IPS DF 6.9 (cell line): ENCODE measurements around the gene RAB11FIP3.
"Not testable (repeated sequence)": the region's sequence is repeated elsewhere in the genome, so short reads cannot be mapped to it uniquely, and the experiment has no call there.

ENCODE experiments used
- DNase-seq: peaks from one replicate; pipeline ENCODE4 v3.0.0-alpha.2; 2013; ENCODE audit warnings: low read depth, low spot score
- H3K27ac ChIP-seq: one replicate; pipeline ENCODE4 v1.5.1; 2013; ENCODE audit warnings: low read length, control low read depth
- H3K27me3 ChIP-seq: 2 replicates; pipeline ENCODE4 v1.6.1; 2013; ENCODE audit warnings: mild to moderate bottlenecking, low read length; ENCODE audit not compliant: control insufficient read depth, insufficient read depth
- H3K36me3 ChIP-seq: 2 replicates; pipeline ENCODE4 v1.6.1; 2013; ENCODE audit warnings: low read length; ENCODE audit not compliant: control insufficient read depth, insufficient read depth
- H3K4me1 ChIP-seq: 2 replicates; pipeline ENCODE4 v1.6.1; 2013; ENCODE audit warnings: low read length; ENCODE audit not compliant: control insufficient read depth, insufficient read depth
- H3K4me3 ChIP-seq: 2 replicates; pipeline ENCODE4 v1.5.1; 2013; ENCODE audit warnings: mild to moderate bottlenecking, low read length
- H3K9me3 ChIP-seq: 2 replicates; pipeline ENCODE4 v1.6.1; 2013; ENCODE audit warnings: low read length, inconsistent platforms; ENCODE audit not compliant: control insufficient read depth, insufficient read depth
- WGBS: extraction: QIAGEN DNeasy Blood & Tissue Kit; methylation state at CpG from one replicate; pipeline ENCODE4 v1.1.7; 2013; ENCODE audit warnings: mixed read lengths, missing lambda C conversion rate; ENCODE audit not compliant: insufficient read length, insufficient coverage; 5-methylcytosine and 5-hydroxymethylcytosine counted together

The RAB11FIP3 gene

DNA sequence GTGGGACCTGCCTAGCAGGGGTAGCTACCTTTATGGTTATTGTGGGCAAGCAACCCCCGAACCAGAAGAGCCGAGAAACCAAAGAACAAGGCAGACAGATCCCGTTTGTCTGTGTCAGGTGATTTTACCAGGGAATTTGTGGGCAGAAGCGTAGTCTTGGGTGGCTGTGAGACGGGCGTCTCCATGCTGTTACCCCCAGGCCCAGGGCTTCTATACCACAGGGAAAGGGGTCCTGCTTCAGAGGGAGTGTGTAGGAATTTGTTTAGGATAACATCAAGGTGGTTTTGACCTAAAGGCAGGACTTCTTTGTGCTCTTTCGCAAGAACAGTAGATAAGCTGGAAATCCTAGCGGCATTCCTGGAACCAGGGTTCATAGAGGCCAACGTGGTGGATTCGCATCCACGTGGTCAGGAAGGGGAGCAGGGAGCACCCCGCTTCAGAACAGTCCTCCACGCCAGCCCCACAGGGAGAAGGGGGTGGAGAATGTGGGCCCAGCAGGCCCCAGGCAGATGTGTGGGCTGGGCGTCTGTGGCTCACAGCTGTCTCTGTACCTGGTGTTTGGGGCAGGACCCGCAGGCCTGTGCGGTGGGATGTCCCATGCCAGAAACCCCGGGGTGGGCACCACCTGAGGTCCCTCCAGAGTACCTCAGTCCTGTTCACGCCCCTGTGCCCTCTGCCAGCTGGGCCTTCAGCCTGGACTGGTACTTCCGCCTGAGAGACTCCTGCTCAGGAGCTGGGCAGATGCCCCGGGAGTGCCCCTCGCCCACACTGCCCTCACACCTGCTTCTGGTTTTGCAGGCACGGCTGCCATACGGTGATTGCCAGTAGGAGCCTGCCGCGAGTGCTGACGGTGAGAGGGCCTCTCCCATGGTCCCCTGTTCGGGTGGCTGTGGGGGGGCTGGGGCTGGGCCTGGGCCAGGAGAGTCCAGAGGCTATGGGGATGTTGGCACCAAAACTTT is 19.6 kb upstream of the RAB11FIP3 start:
- Histone ChIP-seq H3K27me3 (no peaks in the 10 kb centered on the region), H3K36me3 (0 out of 2 replicates have a peak, but pooled peaks cover 2% of the 10 kb centered on the region), H3K4me3 (no peak overlapping the region), H3K4me1 (no peaks in the 10 kb centered on the region), H3K9me3 (no peaks in the 10 kb centered on the region), H3K27ac (no peak overlapping the region)
- DNase-seq = no peak
- WGBS = no CpG with 5 or more reads among the region's 27 CpGs

DNA sequence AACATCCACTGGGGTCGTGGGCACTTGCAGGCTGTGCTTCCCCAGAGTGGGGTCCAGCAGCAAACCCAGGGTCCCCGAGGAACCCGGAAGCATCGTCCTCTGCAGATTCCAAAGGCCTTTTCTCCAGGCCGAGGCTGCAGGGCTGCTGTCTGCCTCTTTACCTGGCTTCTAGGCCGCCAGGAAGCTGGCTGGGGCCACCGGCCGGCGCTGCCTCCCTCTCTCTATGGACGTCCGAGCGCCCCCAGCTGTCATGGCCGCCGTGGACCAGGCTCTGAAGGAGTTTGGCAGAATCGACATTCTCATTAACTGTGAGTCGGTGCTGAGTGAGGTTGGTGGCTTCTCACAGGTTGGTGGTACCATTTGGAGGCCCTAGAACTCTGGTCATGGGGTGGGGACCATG is 18.2 kb upstream of the RAB11FIP3 start:
- no peak for DNase-seq
- Histone ChIP-seq H3K4me1 (no peaks in the 10 kb centered on the region), H3K36me3 (peaks cover 12% of the 10 kb centered on the region), H3K4me3 (no peak overlapping the region), H3K27me3 (no peaks in the 10 kb centered on the region), H3K27ac (no peak overlapping the region), H3K9me3 (no peaks in the 10 kb centered on the region)
- no CpG with 5 or more reads among the region's 16 CpGs for WGBS

DNA sequence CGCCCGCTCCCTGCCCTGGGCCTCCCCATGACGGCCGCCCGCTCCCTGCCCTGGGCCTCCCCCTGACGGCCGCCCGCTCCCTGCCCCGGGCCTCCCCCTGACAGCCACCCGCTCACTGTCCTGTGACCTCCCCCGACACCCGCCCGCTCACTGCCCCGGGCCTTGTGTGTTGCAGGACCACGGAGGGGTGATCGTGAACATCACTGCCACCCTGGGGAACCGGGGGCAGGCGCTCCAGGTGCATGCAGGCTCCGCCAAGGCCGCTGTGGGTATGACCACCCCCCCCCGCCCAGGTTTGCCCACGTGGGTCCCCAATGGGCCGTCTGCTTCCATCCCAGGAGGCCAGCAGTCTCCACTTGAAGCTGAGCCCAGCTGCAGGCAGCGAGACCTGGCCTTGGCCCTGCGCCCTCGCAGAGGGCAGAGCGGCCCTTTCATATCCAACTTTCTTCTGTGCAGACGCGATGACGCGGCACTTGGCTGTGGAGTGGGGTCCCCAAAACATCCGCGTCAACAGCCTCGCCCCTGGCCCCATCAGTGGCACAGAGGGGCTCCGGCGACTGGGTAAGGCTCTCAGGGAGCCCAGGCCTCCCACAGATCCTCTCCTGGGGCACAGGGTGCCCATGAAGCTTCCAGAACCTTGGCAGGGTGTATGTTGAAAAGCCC is 14.8 kb upstream of the RAB11FIP3 start:
- Histone ChIP-seq H3K36me3 (peaks cover 12% of the 10 kb centered on the region), H3K9me3 (no peaks in the 10 kb centered on the region), H3K27me3 (no peaks in the 10 kb centered on the region), H3K27ac (no peak overlapping the region), H3K4me1 (no peaks in the 10 kb centered on the region), H3K4me3 (no peak overlapping the region)
- no peak for DNase-seq
- WGBS = no CpG with 5 or more reads among the region's 36 CpGs

DNA sequence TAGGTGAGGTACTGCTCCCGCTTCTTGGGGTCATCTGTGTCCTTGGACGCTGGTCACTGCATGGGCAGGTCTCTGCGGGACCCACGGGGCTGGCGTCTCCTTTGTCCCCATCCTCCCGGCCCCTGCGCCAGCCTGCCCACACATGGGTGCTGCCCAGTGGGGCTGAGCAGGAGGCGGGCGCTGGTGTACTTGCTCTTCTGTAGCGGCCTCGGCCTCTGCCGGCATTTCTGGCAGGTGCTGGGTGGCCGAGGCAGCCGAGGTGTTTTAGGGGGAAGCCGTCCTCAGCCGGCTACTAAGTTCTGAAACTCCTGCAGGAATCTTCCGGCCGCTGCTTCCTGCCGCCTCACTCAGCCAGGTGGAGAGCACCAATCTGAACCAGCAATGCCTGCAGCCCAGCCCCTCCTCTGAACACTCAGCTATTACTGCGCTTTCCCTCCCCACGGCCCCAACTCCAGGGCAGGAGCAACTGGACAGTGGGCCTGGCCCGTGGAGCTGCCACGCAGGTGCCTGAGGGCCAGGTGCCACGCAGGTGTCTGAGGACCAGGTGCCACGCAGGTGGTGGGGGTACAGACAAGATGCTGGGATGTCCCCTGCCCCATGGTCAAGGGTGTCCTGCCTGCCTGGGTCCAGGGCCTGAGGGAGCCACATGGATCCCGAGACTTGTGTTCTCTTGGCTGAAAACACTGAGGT is 13.7 kb upstream of the RAB11FIP3 start:
- no peaks in the 10 kb centered on the region for H3K27me3 ChIP-seq
- no CpG with 5 or more reads among the region's 26 CpGs for WGBS
- no peak overlapping the region for H3K27ac ChIP-seq

DNA sequence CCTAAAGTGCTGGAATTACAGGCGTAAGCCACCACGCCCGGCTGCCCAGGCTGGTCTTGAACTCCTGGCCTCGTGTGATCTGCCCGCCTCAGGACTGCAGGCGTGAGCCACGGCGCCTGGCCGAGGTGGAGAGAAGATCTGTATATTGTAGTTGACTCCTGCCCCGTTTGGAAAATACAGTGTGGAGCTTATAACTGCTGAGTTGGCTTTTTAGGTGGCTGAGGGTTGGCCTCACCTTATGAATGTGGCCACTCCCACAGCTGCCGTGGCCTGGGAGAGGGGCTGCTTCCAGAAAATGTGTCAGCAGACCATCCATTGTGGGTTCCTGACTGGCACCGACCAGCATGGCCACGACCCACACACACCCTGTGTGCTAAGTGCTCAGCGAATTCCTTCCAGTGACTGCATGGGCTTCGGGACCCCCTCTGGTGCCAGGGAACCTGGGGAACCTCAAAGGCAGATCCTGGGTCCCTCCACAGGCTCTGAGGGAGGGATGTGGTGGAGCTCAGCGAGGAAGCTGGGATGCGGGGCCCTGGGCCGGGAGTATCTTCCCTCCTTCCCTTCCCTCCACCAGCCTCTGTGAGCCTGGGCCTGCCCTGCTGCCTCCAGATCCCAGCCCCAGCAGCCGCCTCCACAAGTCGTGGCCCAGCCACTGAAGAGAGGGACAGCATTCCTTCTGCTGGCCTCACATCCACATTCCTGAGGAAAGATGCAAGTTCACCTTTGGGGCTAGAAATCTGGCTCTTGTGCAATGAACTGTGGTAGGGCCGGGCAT is 10.9 kb upstream of the RAB11FIP3 start:
- H3K36me3 ChIP-seq = peaks cover 12% of the 10 kb centered on the region
- no peak for DNase-seq
- H3K27me3 ChIP-seq = no peaks in the 10 kb centered on the region
- no peaks in the 10 kb centered on the region for H3K4me1 ChIP-seq
- WGBS = no CpG with 5 or more reads among the region's 21 CpGs
- H3K27ac ChIP-seq = no peak overlapping the region
- H3K9me3 ChIP-seq = no peaks in the 10 kb centered on the region
- H3K4me3 ChIP-seq = no peak overlapping the region

More for the DNA sequence above, 13.7 kb upstream of the RAB11FIP3 start:
- no peaks in the 10 kb centered on the region for H3K4me1 ChIP-seq
- no peak overlapping the region for H3K4me3 ChIP-seq
- no peak for DNase-seq
- no peaks in the 10 kb centered on the region for H3K9me3 ChIP-seq
- peaks cover 12% of the 10 kb centered on the region for H3K36me3 ChIP-seq

DNA sequence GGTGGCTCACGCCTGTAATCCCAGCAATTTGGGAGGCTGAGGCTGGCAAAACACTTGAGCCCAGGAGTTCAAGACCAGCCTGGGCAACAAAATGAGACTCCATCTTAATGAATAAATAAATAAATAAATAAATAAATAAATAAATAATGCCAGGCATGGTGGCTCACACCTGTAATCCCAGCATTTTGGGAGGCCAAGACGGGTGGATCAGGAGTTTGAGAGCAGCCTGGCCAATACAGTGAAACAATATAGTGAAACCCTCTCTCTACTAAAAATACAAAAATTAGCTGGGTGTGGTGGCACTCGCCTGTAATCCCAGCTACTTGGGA is 10.3 kb upstream of the RAB11FIP3 start:
- not testable (repeated sequence) for H3K9me3 ChIP-seq, DNase-seq, H3K4me3 ChIP-seq, H3K27ac ChIP-seq, H3K4me1 ChIP-seq, H3K27me3 ChIP-seq
- peaks cover 12% of the 10 kb centered on the region for H3K36me3 ChIP-seq
- no CpG with 5 or more reads among the region's 3 CpGs for WGBS

DNA sequence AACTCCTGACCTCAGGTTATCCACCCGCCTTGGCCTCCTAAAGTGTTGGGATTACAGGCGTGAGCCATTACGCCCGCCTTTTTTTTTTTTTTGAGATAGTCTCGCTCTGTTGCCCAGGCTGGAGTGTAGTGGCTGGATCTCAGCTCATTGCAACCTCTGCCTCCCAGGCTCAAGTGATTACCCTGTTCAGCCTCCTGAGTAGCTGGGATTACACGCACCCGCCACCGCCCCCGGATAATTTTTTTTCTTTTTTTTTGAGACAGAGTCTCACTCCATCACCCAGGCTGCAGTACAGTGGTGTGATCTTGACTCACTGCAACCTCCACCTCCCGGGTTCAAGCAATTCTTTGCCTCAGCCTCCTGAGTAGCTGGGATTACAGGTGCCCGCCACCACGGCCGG is 3.3 kb upstream of the RAB11FIP3 start:
- DNase-seq, H3K36me3 ChIP-seq, H3K9me3 ChIP-seq, H3K27ac ChIP-seq, H3K4me1 ChIP-seq, H3K4me3 ChIP-seq: not testable (repeated sequence)
- no CpG with 5 or more reads among the region's 13 CpGs for WGBS
- H3K27me3 ChIP-seq = peaks cover 15% of the 10 kb centered on the region

DNA sequence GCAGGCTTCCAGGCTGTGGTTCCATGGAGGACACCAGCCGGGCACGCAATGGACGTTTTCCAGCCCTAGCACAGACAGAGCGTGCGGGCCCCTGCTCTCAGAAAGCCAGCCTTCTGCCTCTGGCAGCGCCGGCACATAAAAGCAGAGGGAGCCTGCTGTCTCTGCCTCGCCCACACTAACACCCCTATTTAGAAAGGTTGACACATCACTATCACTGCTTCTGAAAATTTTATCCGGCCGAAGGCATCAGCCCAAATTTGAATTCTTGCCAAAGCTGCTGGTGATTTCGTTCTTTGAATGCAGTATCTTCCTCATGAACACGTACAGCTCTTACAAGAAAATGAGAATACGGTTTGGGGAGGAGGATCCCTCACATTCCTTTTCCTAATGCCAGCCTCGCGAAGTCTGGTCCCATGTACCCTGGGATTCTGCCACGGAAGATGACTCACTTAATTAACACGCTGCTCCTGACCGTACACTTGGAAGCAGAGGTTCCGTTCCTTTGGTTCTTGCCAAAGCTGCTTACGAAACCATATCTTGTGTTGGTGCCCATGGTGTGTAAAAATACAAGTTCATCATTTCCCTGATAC is 1.3 kb upstream of the RAB11FIP3 start:
- Histone ChIP-seq H3K27me3 (peaks cover 15% of the 10 kb centered on the region), H3K9me3 (no peaks in the 10 kb centered on the region), H3K27ac (no peak overlapping the region), H3K4me3 (no peak overlapping the region), H3K4me1 (no peaks in the 10 kb centered on the region), H3K36me3 (no peaks in the 10 kb centered on the region)
- no peak for DNase-seq
- WGBS = no CpG with 5 or more reads among the region's 20 CpGs

DNA sequence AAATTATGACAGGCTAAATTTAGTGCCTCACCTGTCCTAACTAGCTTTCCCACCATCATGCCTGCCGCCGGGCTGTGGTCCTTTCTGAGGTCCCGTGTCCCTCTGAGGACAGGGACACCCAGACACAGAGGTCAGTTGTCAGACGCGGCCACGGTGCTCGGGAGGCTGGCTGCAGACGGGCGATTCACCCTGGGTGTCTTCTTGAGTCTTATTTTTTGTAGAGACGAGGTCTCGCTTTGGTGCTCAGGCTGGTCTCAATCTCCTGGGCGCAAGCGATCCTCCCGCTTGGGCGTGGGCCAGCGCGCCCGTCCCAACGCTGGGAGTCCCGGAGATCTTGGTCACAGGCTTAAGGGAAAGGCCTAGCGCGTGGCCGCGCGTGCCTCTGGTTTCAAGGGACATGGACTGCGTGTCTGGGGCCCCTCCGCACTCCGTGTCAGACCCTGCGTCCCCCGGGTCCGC is 797 bp upstream of the RAB11FIP3 start:
- WGBS = no CpG with 5 or more reads among the region's 31 CpGs

More for the DNA sequence above, 797 bp upstream of the RAB11FIP3 start:
- no peaks in the 10 kb centered on the region for H3K9me3 ChIP-seq
- no peak overlapping the region for H3K27ac ChIP-seq
- DNase-seq = no peak
- peaks cover 15% of the 10 kb centered on the region for H3K27me3 ChIP-seq
- H3K36me3 ChIP-seq = no peaks in the 10 kb centered on the region
- no peaks in the 10 kb centered on the region for H3K4me1 ChIP-seq
- H3K4me3 ChIP-seq = peak overlapping the region; percentile 59; the same call in 1 of the 2 replicates
